HG03039 (cell line): Measurements from ENCODE around the gene EXOC6.

Source experiments
- ATAC-seq: cut with Tn5 transposase; IDR thresholded peaks from one replicate; pipeline ENCODE4 v1.9.1; 2021; ENCODE audit warnings: mild to moderate bottlenecking, moderate library complexity; ENCODE audit not compliant: unreplicated experiment

Gene EXOC6

GRCh38 chr10:92848441-92849233, at the start of gene EXOC6:
EXOC6 (plus strand) TSS chr10:92848520; CDS start chr10:92848534, 14 bp downstream.
- peak; percentile 77 for ATAC-seq

- ATAC-seq = no peak
These were observed 48.8 kb upstream of the EXOC6 start for GRCh38 chr10:92799568-92799967.

GRCh38 chr10:92800134-92800733, 48.1 kb upstream of the EXOC6 start:
- ATAC-seq = no peak

- no peak for ATAC-seq
These were observed 46.1 kb upstream of the EXOC6 start for GRCh38 chr10:92801978-92802872.

- ATAC-seq = no peak
These were observed 38.5 kb upstream of the EXOC6 start for GRCh38 chr10:92809840-92810239.

GRCh38 chr10:92810934-92811532, 37.3 kb upstream of the EXOC6 start:
- no peak for ATAC-seq

GRCh38 chr10:92811986-92812385, 36.3 kb upstream of the EXOC6 start:
- ATAC-seq = no peak

GRCh38 chr10:92813979-92814378, 34.3 kb upstream of the EXOC6 start:
- ATAC-seq = no peak

GRCh38 chr10:92814790-92815189, 33.5 kb upstream of the EXOC6 start:
- ATAC-seq = no peak

- ATAC-seq = no peak
These were observed 32.2 kb upstream of the EXOC6 start for GRCh38 chr10:92816091-92816531.

- ATAC-seq = no peak
These were observed 26.2 kb upstream of the EXOC6 start for GRCh38 chr10:92822060-92822634.

GRCh38 chr10:92822964-92823363, 25.4 kb upstream of the EXOC6 start:
- ATAC-seq = no peak

GRCh38 chr10:92826061-92826460, 22.3 kb upstream of the EXOC6 start:
- ATAC-seq = no peak

- no peak for ATAC-seq
These were observed 21.8 kb upstream of the EXOC6 start for GRCh38 chr10:92826504-92826903.

- no peak for ATAC-seq
These were observed 19.1 kb upstream of the EXOC6 start for GRCh38 chr10:92829042-92829785.

- ATAC-seq = no peak
These were observed 18.4 kb upstream of the EXOC6 start for GRCh38 chr10:92829786-92830377.

GRCh38 chr10:92830478-92831389, 17.6 kb upstream of the EXOC6 start:
- no peak for ATAC-seq

- no peak for ATAC-seq
These were observed 16.2 kb upstream of the EXOC6 start for GRCh38 chr10:92832121-92832520.
